ENCODE data around the gene LRRC74A. TPM values are rescaled to one million over a fixed set of nuclear protein-coding genes. Genes with fewer than 3 reads are reported as not detected.
A peak's percentile ranks its signal among the peaks of the same experiment; 100 is the strongest.

LRRC74A gene
- total RNA-seq: not detected

DNA sequence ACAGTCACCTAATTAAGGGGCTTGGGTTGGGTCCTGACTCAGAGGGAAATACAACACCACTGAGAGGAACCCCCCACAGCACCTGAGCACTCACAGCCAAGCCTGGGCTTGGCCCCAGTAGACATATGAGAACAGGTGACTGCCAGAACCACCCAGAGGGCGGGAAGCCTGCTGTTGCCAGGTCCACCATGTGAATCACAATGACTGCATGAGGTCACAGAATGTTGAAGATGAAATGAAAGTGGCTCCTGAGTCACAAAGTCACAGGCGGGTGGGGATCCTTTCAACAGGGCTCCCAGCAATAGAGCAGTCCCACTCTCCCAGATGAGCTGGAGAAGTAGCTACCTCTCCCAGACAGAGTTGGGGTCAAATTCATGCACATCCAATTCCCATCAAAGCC is at the start of gene LRRC74A:
TSS of gene LRRC74A (plus strand) at position 287 of the 400 bp plus-strand sequence. CDS start 290 bp downstream, outside the sequence.
- Mint-ChIP-seq H3K9me3 (no peaks in the 10 kb centered on the region), H3K27me3 (no peaks in the 10 kb centered on the region), H3K27ac (no peak within 1 kb of the TSS), H3K36me3 (ENCODE audit: low read depth) (no peaks in the 10 kb centered on the region), H3K4me3 (no peak within 1 kb of the TSS), H3K4me1 (no peaks in the 10 kb centered on the region)
- ATAC-seq (replicated peaks): peak; percentile 28

DNA sequence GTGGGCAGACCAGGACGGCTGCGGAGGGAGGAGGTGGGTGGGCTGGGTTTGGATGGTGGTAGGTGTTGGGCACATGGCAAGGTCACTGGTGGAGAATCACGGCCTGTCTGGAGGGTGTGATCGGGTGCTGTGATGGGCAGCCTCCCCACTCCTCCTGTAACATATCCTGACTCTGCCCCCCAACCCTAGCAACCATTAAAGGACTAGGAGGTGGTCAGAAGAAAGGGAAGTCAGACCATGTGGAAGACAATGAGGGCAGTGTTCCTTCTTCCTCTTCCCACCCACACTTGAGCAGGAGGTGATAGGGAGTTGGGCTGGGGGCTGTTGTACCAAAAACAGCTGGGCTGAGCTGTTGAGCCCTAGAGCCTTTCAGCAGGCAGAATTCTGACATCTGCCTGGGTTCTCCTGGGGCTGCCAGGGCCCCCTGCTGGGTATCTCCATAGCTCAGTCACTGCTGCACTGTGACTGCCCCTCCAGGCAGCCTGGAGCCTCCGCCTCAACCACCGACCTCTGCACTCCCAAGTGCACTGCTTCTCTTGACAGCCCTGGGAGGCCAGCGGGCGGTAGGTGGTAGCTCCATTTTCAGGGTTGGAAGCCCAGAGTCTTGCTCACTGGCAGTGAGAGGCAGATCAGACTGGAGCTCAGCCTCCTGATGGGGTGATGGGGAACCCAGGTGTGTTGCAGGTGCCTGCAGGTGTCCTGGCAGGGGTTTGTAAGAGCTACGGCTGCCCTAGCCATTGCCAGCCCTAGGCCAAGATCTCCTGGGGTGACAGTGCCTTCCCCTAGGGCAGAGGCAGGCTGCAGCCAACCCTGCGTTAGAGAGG is 49.6 kb upstream of the LRRC74A start:
- Mint-ChIP-seq H3K27ac (no peak overlapping the region), H3K9me3 (no peaks in the 10 kb centered on the region), H3K4me1 (no peaks in the 10 kb centered on the region), H3K27me3 (no peaks in the 10 kb centered on the region), H3K4me3 (no peak overlapping the region), H3K36me3 (ENCODE audit: low read depth) (peaks cover 5% of the 10 kb centered on the region)
- ATAC-seq (replicated peaks): no peak

DNA sequence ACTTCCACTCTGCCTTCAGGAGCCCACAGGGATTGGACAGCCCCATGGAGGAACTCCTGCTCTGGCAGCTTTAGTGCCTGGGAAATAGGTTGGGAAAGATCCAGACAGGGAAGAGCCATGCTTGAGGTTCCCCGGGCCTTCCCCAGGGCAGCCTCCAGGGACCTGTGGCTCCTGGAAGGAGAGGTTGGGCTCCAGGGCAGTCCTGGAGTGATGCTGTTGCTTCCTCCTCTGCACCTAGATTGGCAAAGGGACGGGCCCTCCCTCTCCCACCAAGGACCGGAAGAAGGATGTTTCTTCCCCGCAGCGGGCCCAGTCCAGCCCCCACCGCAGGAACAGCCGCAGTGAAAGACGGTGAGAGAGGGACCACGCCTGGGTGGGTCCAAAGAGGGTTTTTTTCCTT is 48.5 kb upstream of the LRRC74A start:
- peak overlapping the region; percentile 24 for H3K27ac Mint-ChIP-seq
- H3K4me1 Mint-ChIP-seq: peaks cover 5% of the 10 kb centered on the region
- no peaks in the 10 kb centered on the region for H3K27me3 Mint-ChIP-seq
- H3K36me3 Mint-ChIP-seq (ENCODE audit: low read depth): peaks cover 11% of the 10 kb centered on the region
- H3K4me3 Mint-ChIP-seq: no peak overlapping the region
- H3K9me3 Mint-ChIP-seq: no peaks in the 10 kb centered on the region
- ATAC-seq (replicated peaks): no peak

DNA sequence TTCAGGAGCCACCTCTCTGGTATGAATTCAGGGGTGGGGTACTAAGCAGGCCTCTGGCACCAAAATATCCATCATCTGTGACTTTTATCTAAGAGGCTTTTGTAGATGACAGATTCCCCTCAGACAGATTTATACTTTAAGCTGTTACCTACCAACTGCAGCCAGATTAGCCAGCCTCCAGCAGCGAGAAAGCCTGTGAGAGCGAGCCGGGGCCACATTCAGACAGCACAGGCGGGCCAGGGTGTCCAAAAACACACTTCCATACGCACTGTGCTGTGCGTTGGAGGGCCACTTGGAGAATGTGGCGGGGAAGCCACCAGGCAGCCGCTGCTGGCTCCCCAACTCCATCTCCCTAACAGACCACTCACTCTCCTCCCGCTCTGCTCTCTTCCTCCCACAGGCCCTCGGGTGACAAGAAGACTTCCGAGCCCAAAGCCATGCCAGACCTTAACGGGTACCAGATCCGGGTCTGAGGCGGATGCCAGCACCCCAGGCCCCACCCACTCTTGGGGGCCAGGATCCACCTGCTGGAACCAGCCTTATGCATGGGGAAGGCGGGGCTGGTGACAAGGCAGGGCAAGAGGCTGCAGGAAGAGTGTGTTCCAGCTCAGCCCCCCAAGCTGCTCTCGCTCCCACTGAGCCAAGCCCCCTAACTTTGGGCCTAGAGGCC is 47.5 kb upstream of the LRRC74A start:
- Mint-ChIP-seq H3K27me3 (no peaks in the 10 kb centered on the region), H3K4me1 (peaks cover 14% of the 10 kb centered on the region), H3K27ac (peak overlapping the region; percentile 4), H3K4me3 (no peak overlapping the region), H3K9me3 (no peaks in the 10 kb centered on the region), H3K36me3 (ENCODE audit: low read depth) (peaks cover 13% of the 10 kb centered on the region)
- no peak for ATAC-seq (replicated peaks)

DNA sequence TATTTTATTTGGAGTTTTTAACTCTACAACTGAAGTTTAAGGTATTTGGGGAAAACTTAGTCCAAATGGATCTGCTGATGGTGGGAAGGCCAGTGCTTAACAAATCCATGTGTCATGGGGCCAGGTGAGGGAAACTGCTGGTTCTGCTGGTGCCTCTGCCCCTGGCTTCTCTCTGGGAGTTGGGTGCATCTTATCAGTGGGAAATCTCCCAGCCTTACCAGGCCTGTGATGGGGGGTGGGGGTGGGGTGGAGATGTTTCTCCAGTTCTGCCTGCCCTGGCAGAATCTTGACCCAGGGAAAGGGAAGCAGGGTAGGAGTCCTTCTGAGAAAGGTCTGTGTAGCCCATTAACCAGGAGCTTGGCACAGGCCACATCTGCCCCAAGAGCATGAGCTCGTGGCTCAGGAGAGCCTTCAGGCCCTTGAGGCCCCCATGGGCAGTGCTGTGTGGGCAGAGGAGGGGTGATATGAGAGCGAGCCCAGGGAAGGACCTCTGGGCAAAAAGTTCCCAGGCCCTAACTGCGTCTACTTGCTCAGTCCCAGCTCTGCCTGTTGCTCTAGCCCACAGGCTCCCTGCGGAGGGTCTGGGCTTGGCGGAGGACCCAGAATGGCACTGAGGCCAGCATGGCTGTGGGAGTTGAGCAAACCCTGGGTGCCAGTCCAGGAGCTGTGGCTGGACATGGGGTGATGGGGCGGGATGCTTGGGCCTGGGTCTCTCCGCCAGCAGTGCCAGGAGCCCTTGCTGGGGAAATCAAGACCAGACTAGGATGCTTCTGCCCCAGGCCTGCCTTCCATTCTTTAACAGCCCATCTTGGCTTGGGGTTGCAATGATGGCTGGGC is 46.8 kb upstream of the LRRC74A start:
- Mint-ChIP-seq H3K4me1 (peaks cover 19% of the 10 kb centered on the region), H3K4me3 (no peak overlapping the region), H3K27ac (peak overlapping the region; percentile 4), H3K36me3 (ENCODE audit: low read depth) (peaks cover 13% of the 10 kb centered on the region), H3K27me3 (no peaks in the 10 kb centered on the region), H3K9me3 (no peaks in the 10 kb centered on the region)
- ATAC-seq (replicated peaks): no peak

DNA sequence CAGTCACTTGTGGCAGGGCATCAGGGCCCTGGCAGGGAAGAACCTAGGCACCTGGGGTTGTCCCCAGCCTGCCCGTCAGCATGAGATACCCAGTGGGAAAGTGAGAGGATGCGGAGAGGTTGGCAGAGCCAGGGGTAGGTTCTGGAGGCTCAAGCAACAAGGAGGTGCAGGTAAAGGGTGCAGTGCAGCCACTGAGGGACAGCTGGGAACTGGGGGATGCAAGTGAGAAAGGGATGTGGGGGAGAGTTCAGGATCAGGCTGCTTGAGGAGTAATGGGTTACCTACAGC is 46.2 kb upstream of the LRRC74A start:
- Mint-ChIP-seq H3K27me3 (no peaks in the 10 kb centered on the region), H3K4me1 (peaks cover 22% of the 10 kb centered on the region), H3K4me3 (no peak overlapping the region), H3K9me3 (no peaks in the 10 kb centered on the region), H3K27ac (no peak overlapping the region), H3K36me3 (ENCODE audit: low read depth) (peaks cover 13% of the 10 kb centered on the region)
- no peak for ATAC-seq (replicated peaks)

DNA sequence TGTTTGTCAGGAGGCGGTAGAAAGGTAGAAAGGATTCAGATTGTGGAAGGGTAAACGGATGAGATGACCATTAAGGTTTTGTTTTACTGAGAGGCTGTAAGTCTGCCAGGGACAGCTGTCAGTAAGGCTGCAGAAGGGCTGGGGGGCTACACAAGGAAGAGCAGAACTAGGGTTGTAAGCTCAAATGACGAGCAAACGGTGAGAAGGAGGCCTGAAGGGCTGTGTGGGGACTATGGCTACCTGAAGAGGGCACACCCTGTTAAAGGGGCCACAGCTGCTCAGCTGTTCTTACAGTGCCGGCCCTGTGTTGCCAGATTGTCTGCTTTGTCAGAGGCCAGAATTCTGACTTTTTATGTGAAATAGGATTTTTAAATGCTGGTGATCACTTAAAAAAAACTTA is 45.8 kb upstream of the LRRC74A start:
- peak overlapping the region; percentile 0 for H3K4me3 Mint-ChIP-seq
- ATAC-seq (replicated peaks): no peak
- peaks cover 22% of the 10 kb centered on the region for H3K4me1 Mint-ChIP-seq
- peak overlapping the region; percentile 28 for H3K27ac Mint-ChIP-seq
- no peaks in the 10 kb centered on the region for H3K27me3 Mint-ChIP-seq
- H3K9me3 Mint-ChIP-seq: no peaks in the 10 kb centered on the region
- H3K36me3 Mint-ChIP-seq (ENCODE audit: low read depth): peaks cover 13% of the 10 kb centered on the region

DNA sequence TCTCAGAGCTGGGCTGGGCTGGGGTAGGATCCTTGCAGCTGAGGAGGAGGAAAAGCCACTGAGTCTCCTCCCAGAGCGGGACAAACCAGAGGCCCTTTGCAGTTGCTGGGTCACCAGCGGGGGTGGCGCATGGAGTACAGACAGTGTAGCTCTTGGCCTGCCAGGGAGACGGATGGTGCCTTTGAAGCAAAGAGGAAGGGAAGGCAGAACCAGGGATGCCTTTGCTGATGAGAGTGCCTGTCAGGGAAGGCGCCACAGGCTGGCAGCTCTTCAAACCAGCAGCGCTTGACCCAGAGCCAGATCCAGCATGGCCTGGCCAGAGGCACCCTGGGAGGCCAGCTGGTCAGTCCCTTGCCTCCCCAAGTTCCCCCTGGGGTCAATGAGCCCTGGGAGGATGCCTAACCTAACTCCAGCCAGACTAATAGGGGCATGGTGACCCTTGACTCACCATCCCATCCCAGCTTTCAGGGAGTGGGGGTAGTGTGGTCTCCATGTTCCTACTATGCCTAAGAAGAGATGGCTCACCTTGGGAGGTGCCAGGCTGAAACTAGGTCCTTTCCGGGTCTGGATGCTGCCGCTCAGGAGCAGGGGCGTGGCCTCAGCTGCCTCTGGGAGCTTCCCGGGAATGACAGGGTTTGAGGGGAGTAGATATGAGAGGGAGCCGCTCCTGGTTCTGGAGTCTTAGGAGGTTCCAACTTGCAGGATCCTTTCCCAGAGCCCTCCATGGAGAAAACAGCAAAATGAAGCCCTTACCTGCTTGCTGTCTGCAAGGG is 45.1 kb upstream of the LRRC74A start:
- Mint-ChIP-seq H3K4me3 (peak overlapping the region; percentile 0), H3K9me3 (no peaks in the 10 kb centered on the region), H3K27me3 (no peaks in the 10 kb centered on the region), H3K27ac (peak overlapping the region; percentile 28), H3K36me3 (ENCODE audit: low read depth) (peaks cover 13% of the 10 kb centered on the region), H3K4me1 (peaks cover 22% of the 10 kb centered on the region)
- ATAC-seq (replicated peaks): no peak

DNA sequence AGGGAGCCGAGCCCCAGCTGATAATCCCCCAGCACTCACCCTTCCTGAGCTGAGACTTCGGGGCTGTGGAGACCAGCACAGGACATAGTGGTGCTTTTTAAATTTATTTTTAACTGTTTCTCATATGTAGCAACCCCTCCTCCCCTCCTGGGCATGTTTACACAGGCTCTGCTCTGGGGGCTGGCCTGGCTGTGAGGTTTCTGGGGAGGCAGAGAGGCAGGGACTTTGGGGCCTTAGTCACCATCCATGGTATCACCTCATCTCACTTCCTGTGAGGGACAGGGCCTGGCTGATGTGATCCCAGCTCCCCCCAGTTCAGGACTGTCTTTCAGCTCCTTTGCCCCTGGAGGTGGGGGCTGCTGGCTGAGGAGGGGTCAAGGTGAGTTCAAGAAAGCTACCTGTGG is 44.6 kb upstream of the LRRC74A start:
- H3K4me3 Mint-ChIP-seq: no peak overlapping the region
- peak; percentile 52 for ATAC-seq (replicated peaks)
- H3K9me3 Mint-ChIP-seq: no peaks in the 10 kb centered on the region
- H3K4me1 Mint-ChIP-seq: peaks cover 22% of the 10 kb centered on the region
- peak overlapping the region; percentile 58 for H3K27ac Mint-ChIP-seq
- H3K27me3 Mint-ChIP-seq: no peaks in the 10 kb centered on the region
- peaks cover 19% of the 10 kb centered on the region for H3K36me3 Mint-ChIP-seq (ENCODE audit: low read depth)

DNA sequence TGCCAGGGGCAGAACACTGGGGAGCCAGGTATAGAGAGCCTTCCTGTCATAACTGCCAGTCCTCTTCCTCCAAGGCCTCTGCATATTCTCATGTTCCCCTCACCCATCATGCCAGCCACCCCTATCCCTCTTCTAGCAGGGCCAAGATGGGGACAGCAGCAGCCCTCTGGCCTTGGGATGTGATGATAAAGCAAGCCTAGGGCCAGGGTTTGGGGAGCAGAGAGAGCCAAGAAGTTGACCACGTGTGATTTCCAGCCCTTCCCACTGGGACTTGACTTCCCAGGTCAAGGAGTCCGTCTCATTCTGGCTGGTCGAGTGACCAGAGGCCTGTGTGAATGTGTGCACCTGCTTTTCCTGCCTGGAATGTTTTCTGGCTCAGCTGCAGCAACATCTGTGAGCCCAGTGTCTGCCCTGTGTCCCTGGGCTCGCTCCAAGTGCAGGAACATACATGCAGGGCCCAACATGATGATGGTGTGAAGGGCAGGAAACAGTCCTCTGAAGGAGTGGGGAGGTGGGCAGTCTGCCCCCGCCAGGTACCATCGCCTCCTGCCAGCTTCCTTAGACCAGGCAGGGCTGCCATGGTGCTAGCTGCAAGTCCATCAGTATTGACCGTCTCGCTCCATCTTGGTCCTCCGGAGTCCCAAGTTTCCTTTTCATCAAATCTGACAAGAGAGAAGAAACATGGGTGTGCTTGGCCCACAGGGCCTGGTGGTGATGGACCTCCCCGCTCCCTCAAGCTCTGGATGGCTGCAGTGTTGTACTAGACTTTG is 43.9 kb upstream of the LRRC74A start:
- H3K4me3 Mint-ChIP-seq: peak overlapping the region; percentile 63
- no peaks in the 10 kb centered on the region for H3K27me3 Mint-ChIP-seq
- peaks cover 22% of the 10 kb centered on the region for H3K4me1 Mint-ChIP-seq
- peak; percentile 2 for ATAC-seq (replicated peaks)
- H3K27ac Mint-ChIP-seq: peak overlapping the region; percentile 58
- peaks cover 25% of the 10 kb centered on the region for H3K36me3 Mint-ChIP-seq (ENCODE audit: low read depth)
- H3K9me3 Mint-ChIP-seq: no peaks in the 10 kb centered on the region

DNA sequence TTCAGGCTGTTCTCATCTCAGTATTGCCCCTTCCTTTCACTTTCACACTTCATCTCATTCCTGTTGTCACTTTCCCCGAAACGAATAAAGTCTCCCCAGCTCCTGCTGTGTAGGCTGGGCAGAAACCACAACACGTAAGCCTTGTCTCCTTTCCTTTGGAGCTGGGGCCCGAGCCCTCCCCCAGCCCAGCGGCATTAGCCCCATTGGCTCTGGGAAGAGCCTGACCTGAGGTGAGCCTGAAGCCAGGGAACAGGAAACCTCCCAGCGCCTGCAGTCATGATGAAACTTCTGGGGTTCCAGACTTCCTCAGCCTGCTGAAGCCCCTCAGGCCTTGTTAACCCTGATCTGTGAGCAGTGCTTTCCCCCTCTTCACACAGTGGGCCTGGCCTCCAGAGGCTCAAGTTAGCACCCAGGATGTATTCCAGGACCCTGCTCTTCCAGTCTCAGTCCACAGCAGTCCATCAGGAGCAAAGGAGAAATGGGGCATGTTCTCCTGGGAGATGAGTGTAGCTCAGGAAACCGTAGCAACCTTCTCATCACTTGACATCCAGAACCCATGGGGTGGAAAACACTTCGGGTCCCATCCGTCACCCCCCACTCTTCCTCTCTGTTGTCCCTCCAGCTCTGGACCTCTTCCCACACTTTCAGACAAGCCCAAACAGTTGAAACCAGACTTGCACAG is 43.2 kb upstream of the LRRC74A start:
- Mint-ChIP-seq H3K4me1 (peaks cover 22% of the 10 kb centered on the region), H3K27me3 (no peaks in the 10 kb centered on the region), H3K36me3 (ENCODE audit: low read depth) (peaks cover 32% of the 10 kb centered on the region), H3K4me3 (peak overlapping the region; percentile 63), H3K9me3 (no peaks in the 10 kb centered on the region), H3K27ac (peak overlapping the region; percentile 58)
- peak; percentile 74 for ATAC-seq (replicated peaks)

DNA sequence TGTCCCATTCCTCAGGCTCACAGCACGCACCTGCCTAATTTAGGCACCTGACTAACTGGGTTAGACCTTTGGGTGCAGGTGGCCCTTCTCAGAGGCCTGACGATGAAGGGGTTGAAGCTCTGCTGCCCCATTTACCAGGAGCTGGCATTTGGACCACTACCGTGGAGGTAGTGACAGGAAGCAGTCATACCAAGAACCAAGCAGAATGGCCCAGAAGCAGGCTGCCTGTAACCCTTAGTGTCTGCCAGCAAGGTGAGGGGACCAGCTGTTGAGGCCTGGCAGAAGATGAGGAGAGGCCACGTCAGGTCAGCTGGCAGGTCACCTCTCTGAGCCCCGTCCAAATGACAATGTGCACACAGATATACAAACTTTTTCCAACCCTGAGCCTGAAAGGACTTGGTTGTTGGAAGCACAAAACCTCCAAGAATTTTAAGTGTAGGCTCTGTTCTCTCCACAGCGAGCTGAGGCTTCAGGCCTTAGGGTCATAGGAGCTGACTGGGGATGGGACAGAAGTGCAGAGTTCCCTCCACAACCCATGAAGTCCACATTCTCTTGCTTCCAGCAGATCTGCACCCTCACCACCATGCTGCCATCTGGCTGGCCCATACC is 41.8 kb upstream of the LRRC74A start:
- no peak for ATAC-seq (replicated peaks)
- Mint-ChIP-seq H3K27me3 (no peaks in the 10 kb centered on the region), H3K4me1 (peaks cover 22% of the 10 kb centered on the region), H3K36me3 (ENCODE audit: low read depth) (peaks cover 45% of the 10 kb centered on the region), H3K27ac (peak overlapping the region; percentile 58), H3K4me3 (peak overlapping the region; percentile 63), H3K9me3 (no peaks in the 10 kb centered on the region)

DNA sequence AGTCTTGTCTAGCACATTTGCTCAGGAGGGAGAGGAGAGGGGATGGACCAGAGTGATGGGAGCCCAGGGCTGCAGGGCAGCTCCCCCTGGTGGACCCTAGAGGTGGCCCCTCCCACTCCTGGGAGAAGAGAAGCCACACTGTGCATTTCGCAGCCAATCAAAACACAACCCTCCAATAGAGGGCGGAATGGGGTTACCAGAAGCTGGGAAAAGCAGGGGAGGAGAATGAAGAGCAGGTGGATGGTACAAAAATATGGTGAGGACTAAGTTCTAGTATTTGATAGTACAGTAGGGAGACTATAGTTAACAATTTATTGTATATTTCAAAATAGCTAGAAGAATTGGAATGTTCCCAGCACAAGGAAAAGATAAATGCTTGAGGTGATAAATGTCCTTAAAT is 41.3 kb upstream of the LRRC74A start:
- Mint-ChIP-seq H3K4me3 (no peak overlapping the region), H3K36me3 (ENCODE audit: low read depth) (peaks cover 49% of the 10 kb centered on the region), H3K27ac (no peak overlapping the region), H3K9me3 (no peaks in the 10 kb centered on the region), H3K27me3 (no peaks in the 10 kb centered on the region), H3K4me1 (peaks cover 22% of the 10 kb centered on the region)
- peak; percentile 74 for ATAC-seq (replicated peaks)

Data from activated T-helper 17 cell treated with anti-CD3 and anti-CD28 coated beads, Interleukin-2, amount 50 U/mL, for 72 hours (primary cell).